ENCODE results near the gene PSEN2. TPM values are rescaled to one million over a fixed set of nuclear protein-coding genes. Genes with fewer than 3 reads are reported as not detected.

Gene PSEN2
- total and polyA plus RNA-seq, 9 of the 15 experiments (the other 6 are each of a cell fraction or from before 2014, with no cell fraction given), result 2.3 to 21.5 (median 13.7) TPM

DNA sequence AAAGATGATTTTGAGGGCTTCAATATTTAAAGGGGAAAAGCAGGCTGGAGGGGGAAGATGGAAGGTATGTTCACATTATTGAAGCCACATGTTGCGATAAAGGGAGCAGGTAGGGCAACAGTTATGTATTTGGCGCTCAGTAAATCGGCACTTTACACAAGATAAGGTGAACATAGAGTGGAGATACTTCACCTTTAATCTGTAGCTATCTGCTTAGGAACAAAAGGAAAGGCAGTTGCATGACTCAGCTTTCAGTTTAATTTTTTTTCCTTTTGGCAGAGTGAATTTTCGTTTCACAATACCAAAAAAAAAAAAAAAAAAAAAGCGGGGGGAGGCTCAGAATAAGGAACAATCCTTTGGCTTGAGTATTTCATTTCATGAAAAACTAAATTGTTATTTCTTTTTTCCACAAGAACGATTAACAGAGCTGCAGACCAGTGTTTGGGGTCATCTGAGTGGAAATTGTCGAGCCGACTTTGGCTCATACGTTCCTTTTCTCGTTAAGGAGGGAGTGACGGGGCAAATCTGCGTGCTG is 68.6 kb downstream of the PSEN2 start (continued):
- peak; percentile 80 for TF ChIP-seq MAFF (IDR thresholded peaks at IDR 0.05; ENCODE audit: low read length)
- TF ChIP-seq, protein P1, sequence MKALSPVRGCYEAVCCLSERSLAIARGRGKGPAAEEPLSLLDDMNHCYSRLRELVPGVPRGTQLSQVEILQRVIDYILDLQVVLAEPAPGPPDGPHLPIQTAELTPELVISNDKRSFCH (CRISPR knock-in tag; IDR thresholded peaks at IDR 0.05), result no peak
- TF ChIP-seq, protein P1 (tag; IDR thresholded peaks at IDR 0.05), result no peak
- TF ChIP-seq FOXJ3 (CRISPR knock-in tag; IDR thresholded peaks at IDR 0.05), result no peak
- TF ChIP-seq ARID2 (IDR thresholded peaks at IDR 0.05), result no peak
- TF ChIP-seq EGR1 (conservative IDR thresholded peaks at IDR 0.05), result 0 out of 2 replicates have a peak, but pooled peaks have one; percentile 4
- TF ChIP-seq, protein P2, sequence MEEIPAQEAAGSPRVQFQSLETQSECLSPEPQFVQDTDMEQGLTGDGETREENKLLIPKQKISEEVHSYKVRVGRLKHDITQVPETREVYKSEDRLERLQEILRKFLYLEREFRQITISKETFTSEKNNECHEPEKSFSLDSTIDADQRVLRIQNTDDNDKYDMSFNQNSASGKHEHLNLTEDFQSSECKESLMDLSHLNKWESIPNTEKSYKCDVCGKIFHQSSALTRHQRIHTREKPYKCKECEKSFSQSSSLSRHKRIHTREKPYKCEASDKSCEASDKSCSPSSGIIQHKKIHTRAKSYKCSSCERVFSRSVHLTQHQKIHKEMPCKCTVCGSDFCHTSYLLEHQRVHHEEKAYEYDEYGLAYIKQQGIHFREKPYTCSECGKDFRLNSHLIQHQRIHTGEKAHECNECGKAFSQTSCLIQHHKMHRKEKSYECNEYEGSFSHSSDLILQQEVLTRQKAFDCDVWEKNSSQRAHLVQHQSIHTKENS (CRISPR knock-in tag; IDR thresholded peaks at IDR 0.05), result no peak
- peak; percentile 81 for TF ChIP-seq SMARCA4 (IDR thresholded peaks at IDR 0.05)
- peak; percentile 82; the same call in 1 of the 2 replicates for TF ChIP-seq BRD4 (IDR thresholded peaks at IDR 0.05)
- no peak for TF ChIP-seq PRPF4 (IDR thresholded peaks at IDR 0.05; ENCODE audit: insufficient read depth, low read depth, low read length, poor library complexity, severe bottlenecking)
- peak; percentile 68 for TF ChIP-seq CBFA2T3 (IDR thresholded peaks at IDR 0.05)
- TF ChIP-seq ZNF316 (IDR thresholded peaks at IDR 0.05), result peak; percentile 78
- TF ChIP-seq HDAC3 (IDR thresholded peaks at IDR 0.05; ENCODE audit: borderline replicate concordance, partially characterized antibody), result peak; percentile 14
- 0 out of 2 replicates have a peak, but pooled peaks have one; percentile 19 for TF ChIP-seq RHOXF2B (CRISPR knock-in tag; conservative IDR thresholded peaks at IDR 0.05)
- no peak for TF ChIP-seq CBX5 (IDR thresholded peaks at IDR 0.05; ENCODE audit: borderline replicate concordance, low read depth)
- no peak for TF ChIP-seq FOS (IDR thresholded peaks at IDR 0.05; ENCODE audit: extremely low read depth, insufficient read length)
- TF ChIP-seq MAFG (tag; conservative IDR thresholded peaks at IDR 0.05), result peak; percentile 92
- peak; percentile 37 for TF ChIP-seq TCF3 (CRISPR knock-in tag; IDR thresholded peaks at IDR 0.05)
- TF ChIP-seq, protein P3, sequence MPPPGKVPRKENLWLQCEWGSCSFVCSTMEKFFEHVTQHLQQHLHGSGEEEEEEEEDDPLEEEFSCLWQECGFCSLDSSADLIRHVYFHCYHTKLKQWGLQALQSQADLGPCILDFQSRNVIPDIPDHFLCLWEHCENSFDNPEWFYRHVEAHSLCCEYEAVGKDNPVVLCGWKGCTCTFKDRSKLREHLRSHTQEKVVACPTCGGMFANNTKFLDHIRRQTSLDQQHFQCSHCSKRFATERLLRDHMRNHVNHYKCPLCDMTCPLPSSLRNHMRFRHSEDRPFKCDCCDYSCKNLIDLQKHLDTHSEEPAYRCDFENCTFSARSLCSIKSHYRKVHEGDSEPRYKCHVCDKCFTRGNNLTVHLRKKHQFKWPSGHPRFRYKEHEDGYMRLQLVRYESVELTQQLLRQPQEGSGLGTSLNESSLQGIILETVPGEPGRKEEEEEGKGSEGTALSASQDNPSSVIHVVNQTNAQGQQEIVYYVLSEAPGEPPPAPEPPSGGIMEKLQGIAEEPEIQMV (tag; conservative IDR thresholded peaks at IDR 0.05; ENCODE audit: low read depth), result peak; percentile 27; the same call in 1 of the 2 replicates
- TF ChIP-seq NBN (IDR thresholded peaks at IDR 0.05; ENCODE audit: low read depth), result peak; percentile 28; the same call in 1 of the 2 replicates
- TF ChIP-seq ZEB2 (IDR thresholded peaks at IDR 0.05), result peak; percentile 92
- no peak for TF ChIP-seq GATA2 (CRISPR knock-in tag; IDR thresholded peaks at IDR 0.05)
- TF ChIP-seq RBM15 (IDR thresholded peaks at IDR 0.05; ENCODE audit: insufficient read depth, low read length), result no peak
- TF ChIP-seq TOE1 (IDR thresholded peaks at IDR 0.05; ENCODE audit: borderline replicate concordance), result no peak
- TF ChIP-seq TOE1 (CRISPR knock-in tag; IDR thresholded peaks at IDR 0.05; ENCODE audit: borderline replicate concordance, low read depth), result 0 out of 2 replicates have a peak, but pooled peaks have one; percentile 12
- peak; percentile 48; the same call in 1 of the 2 replicates for TF ChIP-seq MAFK (IDR thresholded peaks at IDR 0.05; ENCODE audit: low read length)
- TF ChIP-seq, protein P4, sequence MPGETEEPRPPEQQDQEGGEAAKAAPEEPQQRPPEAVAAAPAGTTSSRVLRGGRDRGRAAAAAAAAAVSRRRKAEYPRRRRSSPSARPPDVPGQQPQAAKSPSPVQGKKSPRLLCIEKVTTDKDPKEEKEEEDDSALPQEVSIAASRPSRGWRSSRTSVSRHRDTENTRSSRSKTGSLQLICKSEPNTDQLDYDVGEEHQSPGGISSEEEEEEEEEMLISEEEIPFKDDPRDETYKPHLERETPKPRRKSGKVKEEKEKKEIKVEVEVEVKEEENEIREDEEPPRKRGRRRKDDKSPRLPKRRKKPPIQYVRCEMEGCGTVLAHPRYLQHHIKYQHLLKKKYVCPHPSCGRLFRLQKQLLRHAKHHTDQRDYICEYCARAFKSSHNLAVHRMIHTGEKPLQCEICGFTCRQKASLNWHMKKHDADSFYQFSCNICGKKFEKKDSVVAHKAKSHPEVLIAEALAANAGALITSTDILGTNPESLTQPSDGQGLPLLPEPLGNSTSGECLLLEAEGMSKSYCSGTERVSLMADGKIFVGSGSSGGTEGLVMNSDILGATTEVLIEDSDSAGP (CRISPR knock-in tag; IDR thresholded peaks at IDR 0.05), result peak; percentile 74; the same call in 1 of the 2 replicates
- TF ChIP-seq FOSL1 (tag; conservative IDR thresholded peaks at IDR 0.05), result peak; percentile 80
